GM19239 (cell line): ENCODE data around the gene GRK4.
"Not testable (repeated sequence)": the region's sequence is repeated elsewhere in the genome, so short reads cannot be mapped to it uniquely, and the experiment has no call there.

ENCODE experiments used
- DNase-seq: peaks from one replicate; pipeline ENCODE4 v3.0.0; 2011; ENCODE audit warnings: low spot score; ENCODE audit not compliant: insufficient read length
- FAIRE-seq: peaks from 2 replicates; lab custom pipeline; 2011; peaks lifted over from hg19 to GRCh38; lab: Jason Lieb, UNC

The GRK4 gene

GRCh38 chr4:2940267-2941137 is 22.9 kb upstream of the GRK4 start:
- FAIRE-seq = no peak
- no peak for DNase-seq

GRCh38 chr4:2941138-2942036 is 22.0 kb upstream of the GRK4 start:
- no peak for FAIRE-seq
- DNase-seq = no peak

DNA sequence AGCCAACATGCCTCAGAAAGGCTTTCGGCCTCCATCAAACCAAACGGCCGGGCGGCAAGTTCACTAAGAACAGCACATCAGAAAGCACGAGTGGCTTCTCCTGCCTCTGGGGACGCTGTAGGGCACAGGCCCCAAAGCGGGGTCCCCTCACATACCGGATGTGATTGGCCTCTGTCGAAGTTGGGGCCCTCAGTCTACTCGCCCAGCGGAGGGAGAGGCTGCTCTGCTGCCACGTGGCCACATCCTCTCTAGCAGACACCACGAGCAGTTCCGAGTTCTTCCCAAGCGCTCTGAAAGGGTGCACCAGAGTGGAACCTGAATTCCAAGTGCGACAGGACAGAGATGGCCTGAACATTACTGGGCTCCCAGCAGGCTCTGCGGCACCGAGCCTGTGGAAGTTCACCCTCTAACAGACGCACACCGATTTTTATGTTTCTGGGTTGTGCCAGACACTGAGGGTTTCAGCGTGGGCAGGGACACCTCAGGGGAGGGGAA is 21.3 kb upstream of the GRK4 start:
- no peak for DNase-seq
- FAIRE-seq = no peak

DNA sequence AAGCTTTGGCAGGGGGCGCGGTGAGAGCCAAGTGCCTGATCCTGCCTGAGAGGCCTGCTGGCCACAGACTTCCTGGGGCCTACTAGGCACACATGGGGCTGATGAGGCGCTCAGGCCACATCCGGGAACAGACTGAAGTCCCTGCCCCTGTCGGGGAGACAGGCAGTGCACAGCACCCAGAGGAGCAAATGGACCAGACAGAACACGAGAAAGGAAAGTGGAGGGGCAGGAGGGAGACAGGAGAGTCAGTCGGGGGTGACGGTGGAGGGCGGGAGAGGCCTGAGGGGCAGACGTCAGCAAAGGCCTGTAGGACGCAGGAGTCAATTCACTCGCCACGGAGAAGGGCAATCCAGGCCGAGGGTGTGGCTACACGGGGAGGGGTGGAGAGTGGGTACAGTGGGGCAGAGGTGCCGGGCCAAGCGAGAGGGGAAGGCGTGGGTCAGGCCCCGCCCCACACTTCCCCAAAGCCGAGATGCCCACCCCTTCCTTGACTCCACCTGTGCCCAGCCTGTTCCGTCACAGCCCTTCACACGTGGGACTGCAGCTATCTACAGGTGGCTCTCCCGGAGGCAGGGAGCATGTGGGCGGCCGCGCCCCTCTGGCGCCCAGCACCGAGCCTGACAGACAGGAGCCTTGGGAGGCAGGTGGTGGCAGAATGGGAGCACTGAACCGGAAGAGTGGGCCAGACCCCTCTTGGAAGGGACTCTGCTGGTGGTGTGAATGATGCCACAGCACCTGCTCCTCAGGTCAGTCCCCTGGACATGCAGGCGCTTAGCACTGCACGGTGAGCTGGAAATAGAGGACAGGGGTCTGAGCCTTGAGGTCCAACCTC is 20.6 kb upstream of the GRK4 start:
- DNase-seq (no peak), FAIRE-seq (no peak)

- no peak for FAIRE-seq
These were observed 19.8 kb upstream of the GRK4 start for GRCh38 chr4:2943364-2944090.

GRCh38 chr4:2944091-2944482 is 19.3 kb upstream of the GRK4 start:
- FAIRE-seq (no peak), DNase-seq (no peak)

More at GRCh38 chr4:2943364-2944090, 19.8 kb upstream of the GRK4 start:
- no peak for DNase-seq

- no peak for FAIRE-seq
- DNase-seq = no peak
These were observed 18.5 kb upstream of the GRK4 start for GRCh38 chr4:2944586-2945526.

GRCh38 chr4:2945619-2946604 is 17.5 kb upstream of the GRK4 start:
- not testable (repeated sequence) for DNase-seq, FAIRE-seq

- DNase-seq (no peak), FAIRE-seq (no peak)
These were observed 16.4 kb upstream of the GRK4 start for GRCh38 chr4:2946812-2947600.

DNA sequence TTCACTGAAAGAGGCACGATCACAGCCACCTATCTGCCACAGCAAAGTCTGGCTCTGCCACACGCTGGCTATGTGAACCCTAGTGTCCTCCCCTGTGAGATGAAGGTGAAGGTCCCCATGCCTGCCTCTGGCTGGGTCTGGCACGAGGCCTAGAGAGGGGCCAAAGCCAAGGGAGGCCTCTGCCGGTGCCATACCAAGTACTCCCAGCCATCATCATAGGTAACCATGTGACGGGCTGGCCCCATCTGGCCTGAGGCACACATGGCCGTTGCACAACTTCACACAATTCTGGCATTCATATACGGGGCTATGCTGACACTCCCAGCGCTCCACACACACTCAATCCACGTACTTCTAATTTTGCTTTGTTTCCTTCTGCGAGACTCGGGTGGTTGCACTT is 15.4 kb upstream of the GRK4 start:
- DNase-seq = no peak
- FAIRE-seq = no peak

- DNase-seq (no peak), FAIRE-seq (no peak)
These were observed 14.2 kb upstream of the GRK4 start for GRCh38 chr4:2948895-2949781.

DNA sequence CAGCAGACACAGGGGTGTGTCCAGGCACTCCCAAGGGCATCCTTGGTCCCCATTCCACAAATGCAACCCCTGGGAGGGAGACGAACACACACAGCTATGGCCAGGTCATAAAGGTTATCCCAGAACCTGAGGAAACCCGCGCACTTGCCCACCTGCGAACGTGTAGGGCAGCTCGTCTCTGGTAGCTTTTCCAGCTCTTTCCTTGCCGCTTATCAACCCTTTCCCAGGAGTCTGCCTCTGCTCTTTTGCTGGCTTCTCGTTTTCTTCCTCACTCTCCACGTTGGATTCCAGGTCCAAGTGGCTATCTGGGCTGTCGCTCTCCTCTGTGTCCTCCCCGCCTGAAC is 13.6 kb upstream of the GRK4 start:
- no peak for FAIRE-seq
- no peak for DNase-seq

DNA sequence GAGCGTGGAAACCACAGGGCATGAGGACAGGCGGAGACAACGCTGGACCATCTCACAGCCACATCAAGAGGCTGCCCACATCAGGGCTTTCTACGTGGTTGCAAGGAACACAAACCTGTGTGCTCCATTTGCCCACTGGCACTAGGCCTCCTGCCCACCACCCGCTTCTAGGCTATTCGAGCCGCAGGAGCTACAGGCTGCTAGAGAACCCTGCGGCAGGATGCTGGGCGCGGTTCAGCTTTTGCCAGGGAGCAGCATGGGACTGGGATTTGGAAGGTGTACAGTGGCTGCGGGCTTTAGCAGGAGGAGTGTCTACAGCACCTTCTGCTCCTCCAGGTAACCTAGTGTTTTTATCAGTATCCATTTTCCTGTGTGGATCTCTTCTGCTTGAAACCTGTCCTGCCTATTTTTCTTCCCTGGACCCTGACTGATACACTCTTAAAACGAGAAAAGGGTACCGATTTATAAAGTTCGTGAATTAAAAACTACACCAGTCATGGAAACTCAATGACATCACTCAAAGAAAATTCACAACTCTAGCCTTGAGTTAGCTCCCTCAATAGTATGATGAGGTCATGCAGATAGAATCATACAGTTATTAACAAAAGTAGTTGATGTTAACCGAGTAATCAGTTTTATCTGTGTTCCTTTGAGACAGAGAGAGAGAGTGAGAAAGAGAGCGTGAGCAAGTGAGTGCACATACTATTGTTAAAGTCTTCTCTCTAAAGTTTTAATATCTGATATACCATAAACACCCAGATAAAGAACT is 13.0 kb upstream of the GRK4 start:
- DNase-seq = no peak

DNA sequence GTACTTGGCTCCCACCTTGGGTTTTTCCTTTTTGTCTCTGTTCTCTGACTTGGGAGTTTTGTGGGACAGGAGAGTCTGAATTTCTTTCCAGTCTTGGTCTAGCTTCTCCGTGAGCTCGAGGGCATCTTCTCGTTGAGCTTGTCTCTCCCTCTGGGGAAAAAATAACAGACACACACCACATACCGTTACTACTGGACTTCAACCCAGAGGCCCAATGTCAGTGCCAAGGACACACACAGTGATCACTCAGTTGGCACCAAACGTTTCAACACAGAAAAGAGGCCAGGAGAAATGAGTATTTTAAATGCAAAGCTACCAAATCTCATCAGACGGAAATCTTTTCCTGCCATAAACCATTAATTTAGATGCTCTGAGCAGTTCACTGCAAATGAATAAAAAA is 9.9 kb upstream of the GRK4 start:
- no peak for FAIRE-seq

More for the DNA sequence above, 13.0 kb upstream of the GRK4 start:
- no peak for FAIRE-seq

More for the DNA sequence above, 9.9 kb upstream of the GRK4 start:
- no peak for DNase-seq
